Gastroesophageal sphincter (tissue), 3 donors: Measurements from ENCODE around the gene LARGE1.

Experiments
- EP300 ChIP-seq: sonication (generic); formaldehyde crosslinking; IDR thresholded peaks from one replicate; pipeline ENCODE4 v1.6.1; 2017; ENCODE audit warnings: antibody characterized with exemption, mild to moderate bottlenecking
- POLR2AphosphoS5 ChIP-seq: sonication (generic); formaldehyde crosslinking; IDR thresholded peaks from one replicate; pipeline ENCODE4 v1.6.1; 2017; ENCODE audit warnings: antibody characterized with exemption
- TF ChIP-seq, protein P1 (sequence below), 4 experiments: fragments of 200-600 bp in 2 of 4; fragments of 450-650 bp in 2 of 4; sonication (generic) in 1 of 4; IDR thresholded peaks; one replicate each; pipeline ENCODE4 v1.5.1; 2017 to 2019; ENCODE audit warnings: antibody characterized with exemption in 4 of 4, mild to moderate bottlenecking in 2 of 4, moderate library complexity in 2 of 4

DNA sequence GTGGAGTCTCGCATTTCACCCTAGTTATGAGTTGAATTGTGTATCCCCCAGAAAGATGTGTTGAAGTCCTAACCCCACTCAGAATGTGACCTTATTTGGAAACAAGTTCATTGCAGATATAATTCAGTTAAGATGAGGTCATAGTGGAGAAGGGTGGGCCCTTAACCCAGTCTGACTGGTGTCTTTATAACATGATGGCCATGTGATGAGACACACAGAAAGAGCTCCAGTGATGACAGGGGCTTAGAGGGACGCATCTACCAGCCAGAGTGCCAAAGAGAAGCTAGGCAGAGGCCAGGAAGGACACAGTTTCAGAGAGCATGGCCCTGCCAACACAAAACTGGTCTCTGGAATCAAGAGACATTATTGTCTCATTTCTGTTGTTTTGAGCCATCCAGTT, 50.3 kb downstream of the LARGE1 start:
- TF ChIP-seq, protein P1, sequence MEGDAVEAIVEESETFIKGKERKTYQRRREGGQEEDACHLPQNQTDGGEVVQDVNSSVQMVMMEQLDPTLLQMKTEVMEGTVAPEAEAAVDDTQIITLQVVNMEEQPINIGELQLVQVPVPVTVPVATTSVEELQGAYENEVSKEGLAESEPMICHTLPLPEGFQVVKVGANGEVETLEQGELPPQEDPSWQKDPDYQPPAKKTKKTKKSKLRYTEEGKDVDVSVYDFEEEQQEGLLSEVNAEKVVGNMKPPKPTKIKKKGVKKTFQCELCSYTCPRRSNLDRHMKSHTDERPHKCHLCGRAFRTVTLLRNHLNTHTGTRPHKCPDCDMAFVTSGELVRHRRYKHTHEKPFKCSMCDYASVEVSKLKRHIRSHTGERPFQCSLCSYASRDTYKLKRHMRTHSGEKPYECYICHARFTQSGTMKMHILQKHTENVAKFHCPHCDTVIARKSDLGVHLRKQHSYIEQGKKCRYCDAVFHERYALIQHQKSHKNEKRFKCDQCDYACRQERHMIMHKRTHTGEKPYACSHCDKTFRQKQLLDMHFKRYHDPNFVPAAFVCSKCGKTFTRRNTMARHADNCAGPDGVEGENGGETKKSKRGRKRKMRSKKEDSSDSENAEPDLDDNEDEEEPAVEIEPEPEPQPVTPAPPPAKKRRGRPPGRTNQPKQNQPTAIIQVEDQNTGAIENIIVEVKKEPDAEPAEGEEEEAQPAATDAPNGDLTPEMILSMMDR (IDR thresholded peaks at IDR 0.05): no peak
- TF ChIP-seq POLR2AphosphoS5 (no peak), EP300 (no peak)
